ENCODE data around the gene AICDA. TPM values are rescaled to one million over a fixed set of nuclear protein-coding genes. Genes with fewer than 3 reads are reported as not detected.

Gene AICDA
- total RNA-seq, 1 experiment from 2014 or later: 0.22 TPM

- Histone ChIP-seq H3K23ac (ENCODE audit: insufficient read length, low read depth, low read length) (no peak overlapping the region), H2BK20ac (ENCODE audit: low read depth, low read length, poor library complexity, severe bottlenecking) (no peak overlapping the region), H3K9me3 (ENCODE audit: control insufficient read depth, low read depth, low read length) (no peaks in the 10 kb centered on the region), H4K91ac (ENCODE audit: insufficient read length, low read depth, low read length) (no peak overlapping the region), H3T11ph (ENCODE audit: low read length) (no peak overlapping the region), H2BK12ac (ENCODE audit: insufficient read length, low read depth, low read length) (no peak overlapping the region), H2AK5ac (ENCODE audit: insufficient read length, low read length) (no peak overlapping the region), H3K18ac (ENCODE audit: insufficient read length, low read depth, low read length) (no peak overlapping the region), H3K79me1 (ENCODE audit: insufficient read depth, low read depth, low read length, poor library complexity, severe bottlenecking) (no peaks in the 10 kb centered on the region), H2BK5ac (ENCODE audit: insufficient read length, low read length) (no peak overlapping the region), H3K27ac (ENCODE audit: insufficient read length, low read depth, low read length) (no peak overlapping the region), H4K5ac (ENCODE audit: insufficient read length, low read depth, low read length) (no peak overlapping the region), H3K56ac (ENCODE audit: insufficient read length, low read depth, low read length) (no peak overlapping the region), H2AFZ (ENCODE audit: low read length) (no peak overlapping the region), H4K20me1 (ENCODE audit: control insufficient read depth, insufficient read depth, insufficient read length) (no peaks in the 10 kb centered on the region), H3K4me1 (ENCODE audit: insufficient read depth, low read length) (peaks cover 2% of the 10 kb centered on the region; the same call in 1 of the 2 replicates), H2BK15ac (ENCODE audit: low read depth, low read length) (no peak overlapping the region), H3K4me2 (ENCODE audit: insufficient read depth, insufficient read length, low read length) (no peak overlapping the region), H2BK120ac (ENCODE audit: low read depth, low read length, poor library complexity, severe bottlenecking) (no peak overlapping the region), H4K8ac (replicated peaks; ENCODE audit: insufficient read length, low read depth, low read length) (no peak overlapping the region), H3K14ac (ENCODE audit: insufficient read depth, low read length) (no peak overlapping the region), H3K79me2 (ENCODE audit: insufficient read depth, low read length) (no peaks in the 10 kb centered on the region), H3K23me2 (ENCODE audit: insufficient read length, low read depth, low read length, poor library complexity, severe bottlenecking) (no peaks in the 10 kb centered on the region), H3K27me3 (ENCODE audit: insufficient read depth, low read length) (no peaks in the 10 kb centered on the region), H3K9ac (ENCODE audit: extremely low read depth, insufficient read length, low read length) (no peak overlapping the region), H3K4ac (ENCODE audit: low read depth, low read length) (no peak overlapping the region)
- Mint-ChIP-seq H3K4me1 (peaks cover 24 to 29% of the 10 kb centered on the region in 2 experiments), H3K9me3 (no peaks in the 10 kb centered on the region), H3K36me3 (ENCODE audit: insufficient read depth in 1 of 3, low read depth in 3 of 3) (no peaks in the 10 kb centered on the region; a peak in 2 of 7 replicates), H3K4me3 (no peak overlapping the region), H3K27ac (no peak overlapping the region), H3K27me3 (ENCODE audit: low read depth) (peaks cover 1% of the 10 kb centered on the region; the same call in 1 of the 2 replicates)
- no CpG with 5 or more reads among the region's 30 CpGs for WGBS (ENCODE audit: extremely low coverage, insufficient read length, low lambda C conversion rate)
- peak; percentile 30 for DNase-seq
- no peak for TF ChIP-seq CTCF (conservative IDR thresholded peaks at IDR 0.05)
Measured at GRCh38 chr12:8605057-8605456, 7.6 kb downstream of the AICDA start.

All from H9 (cell line).